Stimulated activated CD4-positive, alpha-beta T cell treated with anti-CD3 and anti-CD28 coated beads, Interleukin-15, amount 100 ng/mL, for 48 hours (primary cell): ENCODE results near the gene TMEM17.

Experiments
- DNase-seq, 2 donors: peaks; one replicate each; pipeline ENCODE4 v3.0.0-alpha.2; 2020; ENCODE audit warnings: low read depth in 2 of 2

The TMEM17 gene

GRCh38 chr2:62455957-62456692, 49.9 kb downstream of the TMEM17 start:
- DNase-seq: no peak

- DNase-seq: no peak
Observed at GRCh38 chr2:62453955-62454354, 52.0 kb downstream of the TMEM17 start.

GRCh38 chr2:62452701-62453454, 53.1 kb downstream of the TMEM17 start:
- no peak for DNase-seq

GRCh38 chr2:62450716-62451191, 55.2 kb downstream of the TMEM17 start:
- DNase-seq: no peak
